H9 (cell line): ENCODE measurements around the gene CCDC180. TPM values are rescaled to one million over a fixed set of nuclear protein-coding genes. Genes with fewer than 3 reads are reported as not detected.

Experiments used
- DNase-seq: peaks from one replicate; pipeline ENCODE4 v3.0.0-alpha.2; 2017
- H2AFZ ChIP-seq: one replicate; pipeline ENCODE4 v1.6.1; 2013; ENCODE audit warnings: mild to moderate bottlenecking, low read length, control low read depth, moderate library complexity
- H2AK5ac ChIP-seq: 2 replicates; pipeline ENCODE4 v1.6.1; 2013; ENCODE audit warnings: low read length, control low read depth, mixed read lengths; ENCODE audit not compliant: insufficient read length
- H2BK120ac ChIP-seq: one replicate; pipeline ENCODE4 v1.6.1; 2013; ENCODE audit warnings: low read depth, mild to moderate bottlenecking, low read length, control low read depth, inconsistent platforms; ENCODE audit not compliant: poor library complexity, severe bottlenecking
- H2BK12ac ChIP-seq: 2 replicates; pipeline ENCODE4 v1.6.1; 2013; ENCODE audit warnings: low read length, control low read depth, mixed read lengths, low read depth; ENCODE audit not compliant: insufficient read length
- H2BK15ac ChIP-seq: 2 replicates; pipeline ENCODE4 v1.6.1; 2013; ENCODE audit warnings: low read depth, low read length, control low read depth
- H2BK20ac ChIP-seq: one replicate; pipeline ENCODE4 v1.6.1; 2013; ENCODE audit warnings: low read depth, mild to moderate bottlenecking, low read length, control low read depth, inconsistent platforms; ENCODE audit not compliant: poor library complexity, severe bottlenecking
- H2BK5ac ChIP-seq: 2 replicates; pipeline ENCODE4 v1.6.1; 2013; ENCODE audit warnings: low read length, control low read depth, mixed read lengths; ENCODE audit not compliant: insufficient read length
- H3K14ac ChIP-seq: 2 replicates; pipeline ENCODE4 v1.6.1; 2013; ENCODE audit warnings: low read length, control low read depth; ENCODE audit not compliant: insufficient read depth
- H3K18ac ChIP-seq: 2 replicates; pipeline ENCODE4 v1.6.1; 2013; ENCODE audit warnings: low read depth, mild to moderate bottlenecking, mixed read lengths, low read length, control low read depth; ENCODE audit not compliant: insufficient read length
- H3K23ac ChIP-seq: 2 replicates; pipeline ENCODE4 v1.6.1; 2013; ENCODE audit warnings: low read length, control low read depth, mixed read lengths, low read depth; ENCODE audit not compliant: insufficient read length
- H3K23me2 ChIP-seq: 2 replicates; pipeline ENCODE4 v1.6.1; 2013; ENCODE audit warnings: low read depth, mild to moderate bottlenecking, mixed read lengths, low read length, control low read depth; ENCODE audit not compliant: insufficient read length, poor library complexity, severe bottlenecking
- H3K27ac ChIP-seq: 2 replicates; pipeline ENCODE4 v1.5.1; 2013; ENCODE audit warnings: low read length, control low read depth, mixed read lengths, low read depth; ENCODE audit not compliant: insufficient read length
- H3K27me3 ChIP-seq: 2 replicates; pipeline ENCODE4 v1.6.1; 2013; ENCODE audit warnings: low read length, control low read depth, inconsistent platforms; ENCODE audit not compliant: insufficient read depth
- H3K4ac ChIP-seq: 2 replicates; pipeline ENCODE4 v1.6.1; 2013; ENCODE audit warnings: low read depth, mild to moderate bottlenecking, control low read depth, inconsistent platforms, low read length, moderate library complexity
- H3K4me1 ChIP-seq: 2 replicates; pipeline ENCODE4 v1.6.1; 2013; ENCODE audit warnings: low read length, control low read depth, inconsistent platforms; ENCODE audit not compliant: insufficient read depth
- H3K4me2 ChIP-seq: 2 replicates; pipeline ENCODE4 v1.6.1; 2013; ENCODE audit warnings: low read length, control low read depth, mixed read lengths; ENCODE audit not compliant: insufficient read length, insufficient read depth
- H3K56ac ChIP-seq: 2 replicates; pipeline ENCODE4 v1.6.1; 2013; ENCODE audit warnings: low read depth, mild to moderate bottlenecking, mixed read lengths, low read length, control low read depth; ENCODE audit not compliant: insufficient read length
- H3K79me1 ChIP-seq: 2 replicates; pipeline ENCODE4 v1.6.1; 2013; ENCODE audit warnings: low read depth, mild to moderate bottlenecking, moderate library complexity, low read length, control low read depth, inconsistent platforms; ENCODE audit not compliant: insufficient read depth, poor library complexity, severe bottlenecking
- H3K79me2 ChIP-seq: 2 replicates; pipeline ENCODE4 v1.6.1; 2013; ENCODE audit warnings: low read length, control low read depth, inconsistent platforms; ENCODE audit not compliant: insufficient read depth
- H3K9ac ChIP-seq: 2 replicates; pipeline ENCODE4 v1.6.1; 2013; ENCODE audit warnings: low read length, control low read depth, mixed read lengths; ENCODE audit not compliant: insufficient read length; ENCODE audit errors: extremely low read depth
- H3K9me3 ChIP-seq: one replicate; pipeline ENCODE4 v1.6.1; 2013; ENCODE audit warnings: low read depth, low read length, inconsistent platforms; ENCODE audit not compliant: control insufficient read depth
- H3T11ph ChIP-seq: one replicate; pipeline ENCODE4 v1.6.1; 2013; ENCODE audit warnings: mild to moderate bottlenecking, low read length, control low read depth, inconsistent platforms
- H4K20me1 ChIP-seq: one replicate; pipeline ENCODE4 v1.6.1; 2013; ENCODE audit not compliant: control insufficient read depth, insufficient read length, insufficient read depth
- H4K5ac ChIP-seq: 2 replicates; pipeline ENCODE4 v1.6.1; 2013; ENCODE audit warnings: low read depth, mild to moderate bottlenecking, mixed read lengths, low read length, control low read depth; ENCODE audit not compliant: insufficient read length
- H4K8ac ChIP-seq: replicated peaks from 2 replicates; pipeline ENCODE4 v1.6.1; 2013; ENCODE audit warnings: low read length, control low read depth, mixed read lengths, low read depth; ENCODE audit not compliant: insufficient read length
- H4K91ac ChIP-seq: 2 replicates; pipeline ENCODE4 v1.6.1; 2013; ENCODE audit warnings: low read depth, mild to moderate bottlenecking, moderate library complexity, mixed read lengths, low read length, control low read depth; ENCODE audit not compliant: insufficient read length
- H3K27ac Mint-ChIP-seq, 3 experiments: 2 replicates in 2 of 3; 3 replicates in 1 of 3; pipeline ENCODE4 v1.8.0; 2020 to 2021; ENCODE audit warnings: mixed read lengths in 3 of 3, mild to moderate bottlenecking in 1 of 3, moderate library complexity in 1 of 3
- H3K27me3 Mint-ChIP-seq: 2 replicates; pipeline ENCODE4 v1.8.0; 2021; ENCODE audit warnings: low read depth, mild to moderate bottlenecking, moderate library complexity, mixed read lengths
- H3K36me3 Mint-ChIP-seq, 3 experiments: 2 replicates in 2 of 3; 3 replicates in 1 of 3; pipeline ENCODE4 v1.8.0; 2020 to 2021; ENCODE audit warnings: low read depth in 3 of 3, mixed read lengths in 3 of 3; ENCODE audit not compliant: insufficient read depth in 1 of 3
- H3K4me1 Mint-ChIP-seq, 2 experiments: 2 replicates each; pipeline ENCODE4 v1.8.0; 2020; ENCODE audit warnings: mixed read lengths in 2 of 2
- H3K4me3 Mint-ChIP-seq, 2 experiments: 2 replicates in 1 of 2; 3 replicates in 1 of 2; pipeline ENCODE4 v1.8.0; 2020 to 2021; ENCODE audit warnings: mild to moderate bottlenecking in 2 of 2, mixed read lengths in 2 of 2, moderate library complexity in 1 of 2
- H3K9me3 Mint-ChIP-seq, 2 experiments: 2 replicates in 1 of 2; 3 replicates in 1 of 2; pipeline ENCODE4 v1.8.0; 2020; ENCODE audit warnings: mild to moderate bottlenecking in 2 of 2, mixed read lengths in 2 of 2, moderate library complexity in 1 of 2
- CTCF ChIP-seq: fragments of 200-600 bp; sonication (generic); conservative IDR thresholded peaks from 3 replicates; pipeline ENCODE4 v1.8.0; 2021; ENCODE audit warnings: antibody characterized with exemption, mild to moderate bottlenecking
- total RNA-seq: library from RNA; stranded (reverse); gene quantifications from 2 replicates; pipeline ENCODE4 v1.2.1, GENCODE V29; 2021

CCDC180 gene
- total RNA-seq, 1 experiment from 2014 or later: 5.9 TPM

DNA sequence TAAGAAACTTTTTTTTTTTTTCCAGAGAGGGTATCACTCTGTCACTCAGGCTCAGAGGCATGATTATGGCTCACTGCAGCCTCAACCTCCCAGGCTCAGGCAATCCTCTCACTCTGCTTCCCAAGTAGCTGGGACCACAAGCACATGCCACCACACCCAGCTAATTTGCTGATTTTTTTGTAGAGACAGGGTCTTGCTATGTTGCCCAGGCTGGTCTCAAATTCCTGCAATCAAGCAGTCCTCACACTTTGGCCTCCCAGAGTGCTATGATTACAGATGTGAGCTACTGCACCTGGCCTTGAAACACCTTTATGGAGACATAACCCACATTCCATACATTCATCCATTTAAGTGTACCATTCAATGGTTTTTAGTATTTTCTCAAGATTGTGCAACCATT, 23.7 kb upstream of the CCDC180 start:
- no peak for DNase-seq
- no peaks in the 10 kb centered on the region for H3K27me3 ChIP-seq
- no peaks in the 10 kb centered on the region for H4K20me1 ChIP-seq
- H2BK5ac ChIP-seq: no peak overlapping the region
- TF ChIP-seq CTCF: no peak
- no peak overlapping the region for H2BK12ac ChIP-seq
- no peaks in the 10 kb centered on the region for H3K23me2 ChIP-seq
- H3K36me3 Mint-ChIP-seq: peaks cover 53 to 83% (median 75%) of the 10 kb centered on the region in 3 experiments
- no peaks in the 10 kb centered on the region for H3K79me1 ChIP-seq
- no peaks in the 10 kb centered on the region for H3K4me1 ChIP-seq
- H3K9me3 ChIP-seq: no peaks in the 10 kb centered on the region
- H4K5ac ChIP-seq: no peak overlapping the region
- no peak overlapping the region for H3K27ac ChIP-seq
- no peak overlapping the region for H3K4ac ChIP-seq
- H3K4me3 Mint-ChIP-seq: no peak overlapping the region
- no peak overlapping the region for H2BK20ac ChIP-seq
- no peaks in the 10 kb centered on the region for H3K79me2 ChIP-seq
- H3K23ac ChIP-seq: no peak overlapping the region
- H4K8ac ChIP-seq: no peak overlapping the region
- no peak overlapping the region for H3K56ac ChIP-seq
- H4K91ac ChIP-seq: no peak overlapping the region
- no peak overlapping the region for H3K27ac Mint-ChIP-seq
- H3K27me3 Mint-ChIP-seq: no peaks in the 10 kb centered on the region
- H3K4me2 ChIP-seq: no peak overlapping the region
- no peak overlapping the region for H3T11ph ChIP-seq
- no peak overlapping the region for H3K18ac ChIP-seq
- no peak overlapping the region for H2AK5ac ChIP-seq
- no peak overlapping the region for H2BK120ac ChIP-seq
- H3K9me3 Mint-ChIP-seq: peaks cover 14 to 16% of the 10 kb centered on the region in 2 experiments
- no peak overlapping the region for H2AFZ ChIP-seq
- no peaks in the 10 kb centered on the region for H3K4me1 Mint-ChIP-seq
- H3K14ac ChIP-seq: no peak overlapping the region
- no peak overlapping the region for H2BK15ac ChIP-seq
- H3K9ac ChIP-seq: no peak overlapping the region
